Activated CD4-positive, alpha-beta T cell treated with anti-CD3 and anti-CD28 coated beads for 48 hours (primary cell): ENCODE data around the gene REP15.
"Not testable (repeated sequence)": the region's sequence is repeated elsewhere in the genome, so short reads cannot be mapped to it uniquely, and the experiment has no call there.

Experiments
- DNase-seq: peaks from one replicate; pipeline ENCODE4 v3.0.0-alpha.2; 2020

The REP15 gene

GRCh38 chr12:27696293-27696652, at the start of gene REP15:
TSS of gene REP15 (plus strand) at chr12:27696447. CDS start at chr12:27696563, 116 bp downstream.
- no peak for DNase-seq

- DNase-seq = no peak
Measured at GRCh38 chr12:27650011-27650410, 46.2 kb upstream of the REP15 start.

- DNase-seq = no peak
Measured at GRCh38 chr12:27651201-27651600, 45.0 kb upstream of the REP15 start.

- peak; percentile 27 for DNase-seq
Measured at GRCh38 chr12:27652174-27652763, 44.0 kb upstream of the REP15 start.

GRCh38 chr12:27653661-27654060, 42.6 kb upstream of the REP15 start:
- no peak for DNase-seq

- DNase-seq = not testable (repeated sequence)
Measured at GRCh38 chr12:27655476-27655875, 40.8 kb upstream of the REP15 start.

- DNase-seq = no peak
Measured at GRCh38 chr12:27657296-27657695, 39.0 kb upstream of the REP15 start.

- DNase-seq = no peak
Measured at GRCh38 chr12:27665704-27666103, 30.5 kb upstream of the REP15 start.

- no peak for DNase-seq
Measured at GRCh38 chr12:27666510-27666909, 29.7 kb upstream of the REP15 start.

- DNase-seq = peak; percentile 9
Measured at GRCh38 chr12:27667540-27667939, 28.7 kb upstream of the REP15 start.

- DNase-seq = no peak
Measured at GRCh38 chr12:27672051-27672450, 24.2 kb upstream of the REP15 start.

- no peak for DNase-seq
Measured at GRCh38 chr12:27672643-27673042, 23.6 kb upstream of the REP15 start.

GRCh38 chr12:27673101-27673718, 23.0 kb upstream of the REP15 start:
- DNase-seq = no peak

- no peak for DNase-seq
Measured at GRCh38 chr12:27674989-27675388, 21.3 kb upstream of the REP15 start.

GRCh38 chr12:27680619-27681018, 15.6 kb upstream of the REP15 start:
- DNase-seq = no peak

GRCh38 chr12:27682534-27682933, 13.7 kb upstream of the REP15 start:
- DNase-seq = no peak

- no peak for DNase-seq
Measured at GRCh38 chr12:27685274-27685673, 11.0 kb upstream of the REP15 start.

GRCh38 chr12:27686147-27686546, 10.1 kb upstream of the REP15 start:
- DNase-seq = no peak

GRCh38 chr12:27688671-27689070, 7.6 kb upstream of the REP15 start:
- no peak for DNase-seq

- no peak for DNase-seq
Measured at GRCh38 chr12:27689558-27690180, 6.6 kb upstream of the REP15 start.

- DNase-seq = no peak
Measured at GRCh38 chr12:27693403-27693802, 2.8 kb upstream of the REP15 start.

- no peak for DNase-seq
Measured at GRCh38 chr12:27695556-27696292, 523 bp upstream of the REP15 start.

- DNase-seq = no peak
Measured at GRCh38 chr12:27696864-27697564, 767 bp downstream of the REP15 start.
